ENCODE results near the gene WNT9B. TPM values are rescaled to one million over a fixed set of nuclear protein-coding genes. Genes with fewer than 3 reads are reported as not detected.

Gene WNT9B
- total RNA-seq, 1 experiment from 2014 or later: not detected

GRCh38 chr17:46898364-46898763 lies 47.0 kb downstream of the WNT9B start:
- ATAC-seq (no peak), DNase-seq (ENCODE audit: low read depth, low spot score) (no peak)
- Histone ChIP-seq H3K4me1 (ENCODE audit: control insufficient read depth, insufficient read depth, low read length) (no peaks in the 10 kb centered on the region), H3K27ac (ENCODE audit: low read length) (no peak overlapping the region), H3K9me3 (ENCODE audit: control insufficient read depth, insufficient read depth, low read depth, low read length) (no peaks in the 10 kb centered on the region), H3K36me3 (ENCODE audit: control insufficient read depth, insufficient read depth, low read length) (no peaks in the 10 kb centered on the region), H3K4me3 (ENCODE audit: low read depth in 2 of 2, low read length in 2 of 2) (no peak overlapping the region), H3K27me3 (ENCODE audit: control insufficient read depth, insufficient read depth, low read length) (no peaks in the 10 kb centered on the region)
- intact Hi-C loops (cut with micrococcal nuclease; ENCODE audit: unreplicated experiment): no loop called here
- in situ Hi-C loops (cut with HindIII; ENCODE audit: low pct_unique_long_range_greater_than_20kb, low sequenced_read_pairs): no loop called here
- CTCF ChIA-PET: no interaction called here
- BruUV-seq (replicated peaks): no TSS peak
- TF ChIP-seq POLR2AphosphoS5 (IDR thresholded peaks at IDR 0.05; ENCODE audit: low read depth, low read length): no peak
- TF ChIP-seq REST (IDR thresholded peaks at IDR 0.05; ENCODE audit: insufficient read depth in 1 of 2, low read depth in 2 of 2, low read length in 1 of 2): no peak
- TF ChIP-seq CTCF (IDR thresholded peaks at IDR 0.05): no peak
- no peak for TF ChIP-seq SIN3A (IDR thresholded peaks at IDR 0.05; ENCODE audit: borderline replicate concordance, insufficient read depth, low read depth, low read length)
- TF ChIP-seq TCF7L2 (IDR thresholded peaks at IDR 0.05; ENCODE audit: low read depth, low read length): no peak
- POLR2A ChIA-PET: no interaction called here

GRCh38 chr17:46898860-46899259 lies 47.5 kb downstream of the WNT9B start:
- H3K36me3 ChIP-seq (ENCODE audit: control insufficient read depth, insufficient read depth, low read length): no peaks in the 10 kb centered on the region
- ChIA-PET CTCF (no interaction called here), POLR2A (no interaction called here)
- no peaks in the 10 kb centered on the region for H3K4me1 ChIP-seq (ENCODE audit: control insufficient read depth, insufficient read depth, low read length)
- in situ Hi-C loops (cut with HindIII; ENCODE audit: low pct_unique_long_range_greater_than_20kb, low sequenced_read_pairs) (no loop called here), intact Hi-C loops (cut with micrococcal nuclease; ENCODE audit: unreplicated experiment) (no loop called here)
- H3K9me3 ChIP-seq (ENCODE audit: control insufficient read depth, insufficient read depth, low read depth, low read length): no peaks in the 10 kb centered on the region
- DNase-seq (ENCODE audit: low read depth, low spot score): no peak
- H3K4me3 ChIP-seq (ENCODE audit: low read depth in 2 of 2, low read length in 2 of 2): no peak overlapping the region
- no peaks in the 10 kb centered on the region for H3K27me3 ChIP-seq (ENCODE audit: control insufficient read depth, insufficient read depth, low read length)
- TF ChIP-seq CTCF (IDR thresholded peaks at IDR 0.05) (no peak), REST (IDR thresholded peaks at IDR 0.05; ENCODE audit: insufficient read depth in 1 of 2, low read depth in 2 of 2, low read length in 1 of 2) (no peak)
- no TSS peak for BruUV-seq (replicated peaks)
- no peak overlapping the region for H3K27ac ChIP-seq (ENCODE audit: low read length)
- ATAC-seq: no peak

Data from Panc1 (cell line).